Gastroesophageal sphincter (tissue), 3 donors: ENCODE results near the gene PDE1C.

Experiments used
- CTCF ChIP-seq, 4 experiments: fragments of 200-600 bp in 2 of 4; fragments of 450-650 bp in 2 of 4; sonication (generic) in 1 of 4; IDR thresholded peaks; one replicate each; pipeline ENCODE4 v1.5.1; 2017 to 2019; ENCODE audit warnings: antibody characterized with exemption in 4 of 4, mild to moderate bottlenecking in 2 of 4, moderate library complexity in 2 of 4
- EP300 ChIP-seq: sonication (generic); formaldehyde crosslinking; IDR thresholded peaks from one replicate; pipeline ENCODE4 v1.6.1; 2017; ENCODE audit warnings: antibody characterized with exemption, mild to moderate bottlenecking
- POLR2A ChIP-seq, 2 donors: fragments of 450-650 bp; IDR thresholded peaks; one replicate each; pipeline ENCODE4 v1.6.1; 2017; ENCODE audit warnings: antibody characterized with exemption in 2 of 2, mild to moderate bottlenecking in 2 of 2, moderate library complexity in 1 of 2
- POLR2AphosphoS5 ChIP-seq: sonication (generic); formaldehyde crosslinking; IDR thresholded peaks from one replicate; pipeline ENCODE4 v1.6.1; 2017; ENCODE audit warnings: antibody characterized with exemption

GRCh38 chr7:31893365-31893764 is 176.8 kb downstream of the PDE1C start:
- no peak for TF ChIP-seq CTCF (IDR thresholded peaks at IDR 0.05)
- no peak for TF ChIP-seq POLR2AphosphoS5
- TF ChIP-seq POLR2A (IDR thresholded peaks at IDR 0.05): no peak
- no peak for TF ChIP-seq EP300
